Liver (tissue), 9 donors: ENCODE measurements around the gene TECRL. TPM values are rescaled to one million over a fixed set of nuclear protein-coding genes. Genes with fewer than 3 reads are reported as not detected.

Experiments used
- DNase-seq: peaks from one replicate; pipeline ENCODE4 v3.0.0-alpha.2; 2017; ENCODE audit warnings: low spot score
- H3K27ac ChIP-seq, 2 donors: one replicate each; pipeline ENCODE4 v1.7.0; 2013; ENCODE audit warnings: inconsistent platforms in 2 of 2, low read length in 2 of 2, control low read depth in 1 of 2, low read depth in 1 of 2, mild to moderate bottlenecking in 1 of 2
- H3K27me3 ChIP-seq, 4 donors: one replicate each; pipeline versions ENCODE4 v1.6.1 to v1.7.0; 2013; ENCODE audit warnings: low read length in 3 of 4, inconsistent platforms in 1 of 4, mild to moderate bottlenecking in 1 of 4, moderate library complexity in 1 of 4; ENCODE audit not compliant: control insufficient read depth in 4 of 4, insufficient read depth in 4 of 4
- H3K36me3 ChIP-seq, 4 donors: one replicate each; pipeline versions ENCODE4 v1.6.1 to v1.7.0; 2013; ENCODE audit warnings: low read length in 3 of 4, mild to moderate bottlenecking in 3 of 4, low read depth in 1 of 4, moderate library complexity in 1 of 4; ENCODE audit not compliant: control insufficient read depth in 4 of 4, insufficient read depth in 3 of 4
- H3K4me1 ChIP-seq, 4 donors: one replicate each; pipeline versions ENCODE4 v1.6.1 to v1.7.0; 2013; ENCODE audit warnings: low read length in 3 of 4, mild to moderate bottlenecking in 3 of 4, moderate library complexity in 1 of 4; ENCODE audit not compliant: control insufficient read depth in 4 of 4, insufficient read depth in 4 of 4
- H3K4me3 ChIP-seq, 3 donors: one replicate each; pipeline versions ENCODE4 v1.6.1 to v1.7.0; 2013; ENCODE audit warnings: low read length in 3 of 3, control low read depth in 1 of 3, low read depth in 1 of 3, mild to moderate bottlenecking in 1 of 3
- H3K9ac ChIP-seq, 2 donors: one replicate each; pipeline ENCODE4 v1.7.0; 2013; ENCODE audit warnings: low read length in 2 of 2, mild to moderate bottlenecking in 2 of 2, moderate library complexity in 2 of 2, control low read depth in 1 of 2, low read depth in 1 of 2
- H3K9me3 ChIP-seq, 4 donors: one replicate each; pipeline versions ENCODE4 v1.6.1 to v1.7.0; 2013; ENCODE audit warnings: low read length in 3 of 4; ENCODE audit not compliant: control insufficient read depth in 4 of 4
- GABPA ChIP-seq, 2 donors: IDR thresholded peaks in 1 of 2; conservative IDR thresholded peaks in 1 of 2; 2 replicates each; pipeline ENCODE4 v1.6.1; 2016; ENCODE audit warnings: antibody characterized with exemption in 2 of 2, mild to moderate bottlenecking in 1 of 2, moderate library complexity in 1 of 2
- HNF4A ChIP-seq, 2 donors: conservative IDR thresholded peaks; 2 replicates each; pipeline ENCODE4 v1.6.1; 2016; ENCODE audit warnings: antibody characterized with exemption in 2 of 2, mild to moderate bottlenecking in 2 of 2
- HNF4G ChIP-seq: IDR thresholded peaks from 2 replicates; pipeline ENCODE4 v1.6.1; 2016; ENCODE audit warnings: antibody characterized with exemption
- JUND ChIP-seq, 2 donors: IDR thresholded peaks; 2 replicates each; pipeline ENCODE4 v1.6.1; 2016; ENCODE audit warnings: antibody characterized with exemption in 2 of 2
- RAD21 ChIP-seq, 2 donors: IDR thresholded peaks; 2 replicates each; pipeline ENCODE4 v1.6.1; 2016; ENCODE audit warnings: antibody characterized with exemption in 2 of 2, mild to moderate bottlenecking in 2 of 2
- RXRA ChIP-seq, 2 donors: IDR thresholded peaks; 2 replicates each; pipeline ENCODE4 v1.6.1; 2017 to 2018; ENCODE audit warnings: antibody characterized with exemption in 2 of 2, mild to moderate bottlenecking in 1 of 2
- SP1 ChIP-seq: IDR thresholded peaks from 2 replicates; pipeline ENCODE4 v1.6.1; 2018; ENCODE audit warnings: antibody characterized with exemption, mild to moderate bottlenecking
- TAF1 ChIP-seq: conservative IDR thresholded peaks from 2 replicates; pipeline ENCODE4 v1.6.1; 2016; ENCODE audit warnings: antibody characterized with exemption, mild to moderate bottlenecking
- YY1 ChIP-seq: IDR thresholded peaks from 2 replicates; pipeline ENCODE4 v1.6.1; 2016; ENCODE audit warnings: antibody characterized with exemption, mild to moderate bottlenecking
- WGBS: extraction: QIAGEN DNeasy Blood & Tissue Kit; methylation state at CpG from one replicate; pipeline ENCODE4 v1.1.7; 2013; 5-methylcytosine and 5-hydroxymethylcytosine counted together
- polyA plus RNA-seq, 2 donors: library from polyadenylated mRNA; stranded (reverse) in 1 of 2; unstranded in 1 of 2; fragments of 200-250 nt in 1 of 2; fragments of >200 nt in 1 of 2; fragmentation: Nextera tagmentation in 1 of 2; extraction: Ambion mirVana in 1 of 2; gene quantifications; one replicate each; pipeline versions ENCODE4 v1.2.1 to v1.2.3, GENCODE V29; 2013 to 2015
- total RNA-seq, 2 donors: library from RNA; depleted of rRNA; stranded (reverse); fragments of >200 nt; gene quantifications; one replicate each; pipeline ENCODE4 v1.2.3, GENCODE V29; 2014
- TF ChIP-seq, protein P1 (sequence below): IDR thresholded peaks from 2 replicates; pipeline ENCODE4 v1.6.1; 2016; ENCODE audit warnings: antibody characterized with exemption
- TF ChIP-seq, protein P2 (sequence below): IDR thresholded peaks from 2 replicates; pipeline ENCODE4 v1.6.1; 2016; ENCODE audit warnings: antibody characterized with exemption, mild to moderate bottlenecking
- TF ChIP-seq, protein P3 (sequence below): IDR thresholded peaks from 2 replicates; pipeline ENCODE4 v1.6.1; 2016; ENCODE audit warnings: antibody characterized with exemption
- TF ChIP-seq, protein P4 (sequence below): fragments of 150-350 bp; IDR thresholded peaks from 2 replicates; pipeline ENCODE4 v1.5.1; 2017; ENCODE audit warnings: improper control_type of control experiment, low read depth, low read length; ENCODE audit not compliant: missing input control
- donor health status: healthy.
- donor health status: healthy.
- donor health status: healthy.
- donor health status: healthy.
- donor health status: healthy.

Gene TECRL
- total and polyA plus RNA-seq, 4 donors: not detected

DNA sequence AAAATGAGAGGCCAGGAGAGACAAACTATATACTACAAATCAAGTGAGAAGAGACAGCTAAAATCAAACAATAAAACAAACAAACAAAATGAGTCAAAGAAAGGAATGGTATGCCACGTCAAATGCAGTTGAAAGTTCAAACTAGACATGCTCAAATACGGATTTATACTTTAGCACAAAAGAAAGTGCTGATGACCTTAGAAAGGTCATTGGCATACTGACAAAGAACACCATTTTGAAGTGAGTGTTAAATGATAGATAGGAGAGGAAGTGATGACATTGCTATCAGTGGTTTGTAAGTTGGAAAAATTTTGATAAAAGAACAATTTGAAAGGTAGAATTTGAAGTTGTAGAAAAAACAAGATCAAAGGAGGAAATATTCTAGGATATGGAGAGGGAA lies 55.3 kb downstream of the TECRL start (continued):
- no peak for TF ChIP-seq YY1
- no peak for TF ChIP-seq SP1
- no peak for TF ChIP-seq JUND (IDR thresholded peaks at IDR 0.05)
- TF ChIP-seq, protein P1, sequence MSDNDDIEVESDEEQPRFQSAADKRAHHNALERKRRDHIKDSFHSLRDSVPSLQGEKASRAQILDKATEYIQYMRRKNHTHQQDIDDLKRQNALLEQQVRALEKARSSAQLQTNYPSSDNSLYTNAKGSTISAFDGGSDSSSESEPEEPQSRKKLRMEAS: no peak

DNA sequence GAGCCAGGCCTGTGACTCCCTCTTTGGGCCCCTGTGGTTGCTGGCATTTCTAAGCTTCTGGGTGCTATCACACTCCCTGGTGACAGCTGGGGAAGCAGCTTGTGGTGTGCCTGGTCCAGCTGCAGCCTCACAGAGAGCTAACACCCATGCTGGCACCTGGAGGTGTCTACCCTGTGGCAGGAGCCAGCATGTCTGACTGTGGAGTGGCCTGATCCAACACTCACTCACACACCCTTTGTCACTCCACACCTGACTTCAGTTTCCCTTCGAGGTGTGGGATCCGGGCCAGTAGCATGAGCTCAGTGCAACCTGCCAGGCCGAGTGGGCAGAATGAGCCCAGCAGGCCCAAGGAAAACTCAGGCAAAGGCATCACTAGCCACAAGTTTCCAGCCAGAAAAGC lies 67.5 kb downstream of the TECRL start:
- 69% methylated on average over 3 of the region's 3 CpGs for WGBS
- peaks cover 0 to 6% (median 0%) of the 10 kb centered on the region in 4 donors for H3K9me3 ChIP-seq
- H3K4me1 ChIP-seq: no peaks in the 10 kb centered on the region
- no peak overlapping the region for H3K9ac ChIP-seq
- H3K27ac ChIP-seq: no peak overlapping the region
- TF ChIP-seq HNF4G: no peak
- TF ChIP-seq, protein P2, sequence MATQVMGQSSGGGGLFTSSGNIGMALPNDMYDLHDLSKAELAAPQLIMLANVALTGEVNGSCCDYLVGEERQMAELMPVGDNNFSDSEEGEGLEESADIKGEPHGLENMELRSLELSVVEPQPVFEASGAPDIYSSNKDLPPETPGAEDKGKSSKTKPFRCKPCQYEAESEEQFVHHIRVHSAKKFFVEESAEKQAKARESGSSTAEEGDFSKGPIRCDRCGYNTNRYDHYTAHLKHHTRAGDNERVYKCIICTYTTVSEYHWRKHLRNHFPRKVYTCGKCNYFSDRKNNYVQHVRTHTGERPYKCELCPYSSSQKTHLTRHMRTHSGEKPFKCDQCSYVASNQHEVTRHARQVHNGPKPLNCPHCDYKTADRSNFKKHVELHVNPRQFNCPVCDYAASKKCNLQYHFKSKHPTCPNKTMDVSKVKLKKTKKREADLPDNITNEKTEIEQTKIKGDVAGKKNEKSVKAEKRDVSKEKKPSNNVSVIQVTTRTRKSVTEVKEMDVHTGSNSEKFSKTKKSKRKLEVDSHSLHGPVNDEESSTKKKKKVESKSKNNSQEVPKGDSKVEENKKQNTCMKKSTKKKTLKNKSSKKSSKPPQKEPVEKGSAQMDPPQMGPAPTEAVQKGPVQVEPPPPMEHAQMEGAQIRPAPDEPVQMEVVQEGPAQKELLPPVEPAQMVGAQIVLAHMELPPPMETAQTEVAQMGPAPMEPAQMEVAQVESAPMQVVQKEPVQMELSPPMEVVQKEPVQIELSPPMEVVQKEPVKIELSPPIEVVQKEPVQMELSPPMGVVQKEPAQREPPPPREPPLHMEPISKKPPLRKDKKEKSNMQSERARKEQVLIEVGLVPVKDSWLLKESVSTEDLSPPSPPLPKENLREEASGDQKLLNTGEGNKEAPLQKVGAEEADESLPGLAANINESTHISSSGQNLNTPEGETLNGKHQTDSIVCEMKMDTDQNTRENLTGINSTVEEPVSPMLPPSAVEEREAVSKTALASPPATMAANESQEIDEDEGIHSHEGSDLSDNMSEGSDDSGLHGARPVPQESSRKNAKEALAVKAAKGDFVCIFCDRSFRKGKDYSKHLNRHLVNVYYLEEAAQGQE: no peak
- TF ChIP-seq JUND (IDR thresholded peaks at IDR 0.05): no peak
- TF ChIP-seq, protein P3, sequence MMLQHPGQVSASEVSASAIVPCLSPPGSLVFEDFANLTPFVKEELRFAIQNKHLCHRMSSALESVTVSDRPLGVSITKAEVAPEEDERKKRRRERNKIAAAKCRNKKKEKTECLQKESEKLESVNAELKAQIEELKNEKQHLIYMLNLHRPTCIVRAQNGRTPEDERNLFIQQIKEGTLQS: no peak
- TF ChIP-seq TAF1: no peak
- no peak for TF ChIP-seq SP1
- no peak for TF ChIP-seq RAD21 (IDR thresholded peaks at IDR 0.05)
- TF ChIP-seq, protein P4, sequence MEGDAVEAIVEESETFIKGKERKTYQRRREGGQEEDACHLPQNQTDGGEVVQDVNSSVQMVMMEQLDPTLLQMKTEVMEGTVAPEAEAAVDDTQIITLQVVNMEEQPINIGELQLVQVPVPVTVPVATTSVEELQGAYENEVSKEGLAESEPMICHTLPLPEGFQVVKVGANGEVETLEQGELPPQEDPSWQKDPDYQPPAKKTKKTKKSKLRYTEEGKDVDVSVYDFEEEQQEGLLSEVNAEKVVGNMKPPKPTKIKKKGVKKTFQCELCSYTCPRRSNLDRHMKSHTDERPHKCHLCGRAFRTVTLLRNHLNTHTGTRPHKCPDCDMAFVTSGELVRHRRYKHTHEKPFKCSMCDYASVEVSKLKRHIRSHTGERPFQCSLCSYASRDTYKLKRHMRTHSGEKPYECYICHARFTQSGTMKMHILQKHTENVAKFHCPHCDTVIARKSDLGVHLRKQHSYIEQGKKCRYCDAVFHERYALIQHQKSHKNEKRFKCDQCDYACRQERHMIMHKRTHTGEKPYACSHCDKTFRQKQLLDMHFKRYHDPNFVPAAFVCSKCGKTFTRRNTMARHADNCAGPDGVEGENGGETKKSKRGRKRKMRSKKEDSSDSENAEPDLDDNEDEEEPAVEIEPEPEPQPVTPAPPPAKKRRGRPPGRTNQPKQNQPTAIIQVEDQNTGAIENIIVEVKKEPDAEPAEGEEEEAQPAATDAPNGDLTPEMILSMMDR: no peak
- no peak for TF ChIP-seq YY1
- no peak for TF ChIP-seq GABPA (IDR thresholded peaks at IDR 0.05 in 1 of 2, conservative IDR thresholded peaks at IDR 0.05 in 1 of 2)
- no peak for TF ChIP-seq HNF4A (conservative IDR thresholded peaks at IDR 0.05)
- no peak for TF ChIP-seq RXRA (IDR thresholded peaks at IDR 0.05)
- no peak for DNase-seq
- H3K4me3 ChIP-seq: no peak overlapping the region
- no peaks in the 10 kb centered on the region for H3K36me3 ChIP-seq
- H3K27me3 ChIP-seq: no peaks in the 10 kb centered on the region

DNA sequence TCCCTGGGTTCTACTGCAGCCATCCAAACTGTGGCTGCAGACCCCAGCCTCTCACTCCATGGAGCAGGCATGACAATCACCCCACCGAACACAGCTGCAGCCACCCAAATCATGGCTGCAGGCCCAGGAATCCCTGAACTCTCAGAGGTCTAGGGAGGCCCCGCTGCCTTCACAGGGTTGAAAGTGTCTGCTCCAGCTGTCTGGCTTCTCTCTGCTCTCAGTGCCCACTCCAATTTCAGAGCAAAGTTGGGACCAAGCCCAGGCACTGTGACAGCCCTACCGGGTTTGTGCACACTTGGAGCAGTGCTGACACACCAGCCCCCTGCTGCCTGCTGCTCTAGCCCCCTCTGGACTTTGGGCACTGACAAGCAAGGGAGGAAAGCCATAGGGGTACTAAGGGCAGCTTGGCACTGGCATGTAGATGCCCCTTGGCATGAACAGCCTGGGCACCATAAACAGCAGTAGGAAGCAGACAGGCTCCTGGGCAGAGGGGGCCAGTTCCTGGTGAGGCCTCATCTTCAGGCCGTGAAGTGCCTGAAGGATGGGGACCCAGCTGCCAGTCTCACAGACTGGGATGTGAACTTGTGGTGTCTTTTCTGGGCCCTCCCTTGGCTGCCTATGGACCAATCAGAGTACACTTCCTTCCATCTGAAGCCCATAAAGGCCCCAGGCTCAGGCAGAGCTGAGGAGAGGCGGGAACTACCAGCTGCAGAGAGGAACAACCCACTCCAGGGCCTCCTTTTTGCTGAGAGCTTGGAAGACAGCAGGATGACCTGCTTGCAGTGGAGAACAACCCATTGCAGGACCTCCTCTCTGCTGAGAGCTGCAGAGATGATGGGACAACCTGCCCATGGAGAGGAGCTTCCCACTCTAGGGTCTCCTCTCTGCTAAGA lies 68.8 kb downstream of the TECRL start:
- Histone ChIP-seq H3K4me3 (no peak overlapping the region), H3K36me3 (no peaks in the 10 kb centered on the region), H3K9me3 (peaks cover 0 to 6% (median 0%) of the 10 kb centered on the region in 4 donors), H3K9ac (no peak overlapping the region), H3K4me1 (no peaks in the 10 kb centered on the region), H3K27me3 (no peaks in the 10 kb centered on the region), H3K27ac (no peak overlapping the region)
- no peak for TF ChIP-seq HNF4A (conservative IDR thresholded peaks at IDR 0.05)
- no peak for DNase-seq
- WGBS: 73% methylated on average over 5 of the region's 5 CpGs
